ENCODE data around the gene TBX5.

The TBX5 gene

DNA sequence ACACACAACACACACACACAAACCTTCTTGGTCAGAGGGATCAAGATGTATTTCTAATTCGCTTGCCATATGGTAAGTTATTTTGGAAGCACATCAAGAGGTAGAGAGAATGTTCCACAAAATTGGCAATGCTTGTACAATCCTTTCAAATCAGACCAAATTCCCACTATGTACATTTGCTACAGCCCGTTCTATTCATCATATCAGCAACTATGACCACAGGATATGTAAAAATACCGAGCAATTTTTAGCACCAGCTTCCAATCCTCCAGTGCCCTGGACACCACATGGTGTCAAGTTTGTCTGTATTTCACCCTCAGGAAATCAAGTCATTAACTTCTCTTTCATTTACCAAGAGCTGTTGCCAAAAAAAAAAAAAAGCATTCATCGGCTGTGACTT is 21.2 kb downstream of the TBX5 start:
- no peak for DNase-seq (ENCODE audit: low spot score)
- TF ChIP-seq, protein P1, sequence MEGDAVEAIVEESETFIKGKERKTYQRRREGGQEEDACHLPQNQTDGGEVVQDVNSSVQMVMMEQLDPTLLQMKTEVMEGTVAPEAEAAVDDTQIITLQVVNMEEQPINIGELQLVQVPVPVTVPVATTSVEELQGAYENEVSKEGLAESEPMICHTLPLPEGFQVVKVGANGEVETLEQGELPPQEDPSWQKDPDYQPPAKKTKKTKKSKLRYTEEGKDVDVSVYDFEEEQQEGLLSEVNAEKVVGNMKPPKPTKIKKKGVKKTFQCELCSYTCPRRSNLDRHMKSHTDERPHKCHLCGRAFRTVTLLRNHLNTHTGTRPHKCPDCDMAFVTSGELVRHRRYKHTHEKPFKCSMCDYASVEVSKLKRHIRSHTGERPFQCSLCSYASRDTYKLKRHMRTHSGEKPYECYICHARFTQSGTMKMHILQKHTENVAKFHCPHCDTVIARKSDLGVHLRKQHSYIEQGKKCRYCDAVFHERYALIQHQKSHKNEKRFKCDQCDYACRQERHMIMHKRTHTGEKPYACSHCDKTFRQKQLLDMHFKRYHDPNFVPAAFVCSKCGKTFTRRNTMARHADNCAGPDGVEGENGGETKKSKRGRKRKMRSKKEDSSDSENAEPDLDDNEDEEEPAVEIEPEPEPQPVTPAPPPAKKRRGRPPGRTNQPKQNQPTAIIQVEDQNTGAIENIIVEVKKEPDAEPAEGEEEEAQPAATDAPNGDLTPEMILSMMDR (IDR thresholded peaks at IDR 0.05; ENCODE audit: borderline replicate concordance, control extremely low read depth, extremely low read depth, insufficient read depth, missing control alignments) = no peak
- in situ Hi-C loops (cut with MboI; ENCODE audit: low sequenced_read_pairs, unreplicated experiment) = no loop called here

DNA sequence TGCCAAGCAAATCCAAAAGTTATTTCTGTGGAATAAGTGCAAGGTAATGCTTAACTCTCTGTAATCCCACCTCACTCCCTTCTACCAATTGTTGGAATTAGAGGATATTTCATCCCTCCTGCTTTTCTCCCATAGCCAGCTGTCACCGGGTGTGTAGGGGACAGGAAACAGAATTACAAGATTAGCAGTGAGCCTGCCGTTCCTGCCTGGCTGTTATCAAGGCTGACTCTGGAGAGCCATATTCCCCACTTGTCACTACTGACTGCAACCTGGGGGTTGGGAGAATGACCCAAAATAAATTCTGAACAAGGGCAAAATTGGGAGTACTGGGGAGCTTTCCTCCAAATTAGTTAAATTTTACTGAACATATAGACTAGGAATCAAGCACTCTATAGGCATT is 24.8 kb downstream of the TBX5 start:
- TF ChIP-seq, protein P1 (IDR thresholded peaks at IDR 0.05; ENCODE audit: borderline replicate concordance, control extremely low read depth, extremely low read depth, insufficient read depth, missing control alignments) = no peak
- DNase-seq (ENCODE audit: low spot score) = no peak
- in situ Hi-C loops (cut with MboI; ENCODE audit: low sequenced_read_pairs, unreplicated experiment) = no loop called here

DNA sequence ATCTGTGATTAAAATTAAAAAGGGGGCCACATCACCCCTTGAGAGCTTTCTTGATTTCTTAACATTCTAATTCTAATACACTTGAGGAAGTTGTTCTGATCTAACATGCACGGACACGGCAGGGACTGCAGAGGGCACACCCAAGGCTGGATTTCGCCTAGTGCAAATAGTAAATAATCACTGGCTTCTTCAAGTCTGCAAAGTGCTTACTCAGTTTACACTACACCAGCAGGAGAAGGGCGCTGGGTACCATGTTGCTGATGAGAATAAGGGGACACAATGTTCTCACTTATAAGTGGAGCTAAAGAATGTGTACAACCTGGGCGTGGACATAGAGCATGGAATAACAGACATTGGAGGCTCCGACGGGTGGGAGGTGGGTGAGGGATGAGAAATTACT is 34.2 kb downstream of the TBX5 start:
- TF ChIP-seq, protein P1 (IDR thresholded peaks at IDR 0.05; ENCODE audit: borderline replicate concordance, control extremely low read depth, extremely low read depth, insufficient read depth, missing control alignments) = no peak
- in situ Hi-C loops (cut with MboI; ENCODE audit: low sequenced_read_pairs, unreplicated experiment) = no loop called here
- DNase-seq (ENCODE audit: low spot score) = no peak

DNA sequence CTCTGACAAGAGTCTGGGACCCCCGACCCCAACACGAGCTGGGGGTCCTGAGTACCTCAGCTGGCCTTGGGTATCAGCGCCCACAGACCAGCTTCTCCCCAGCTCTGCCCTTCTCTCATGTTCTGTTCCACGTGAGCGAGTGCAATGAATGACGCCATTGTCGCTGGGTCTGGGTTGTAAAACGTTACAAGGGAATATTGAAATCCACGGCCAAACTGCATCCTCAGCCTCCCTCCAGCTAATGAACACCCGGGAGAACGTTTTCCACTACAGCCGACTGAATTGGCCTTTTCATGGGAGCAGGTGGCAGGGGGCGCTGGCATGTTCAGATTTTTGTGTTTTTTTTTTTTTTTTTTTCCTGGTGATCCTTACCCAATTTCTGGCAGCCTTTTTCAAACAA is 34.7 kb downstream of the TBX5 start:
- in situ Hi-C loops (cut with MboI; ENCODE audit: low sequenced_read_pairs, unreplicated experiment) = no loop called here
- no peak for DNase-seq (ENCODE audit: low spot score)
- TF ChIP-seq, protein P1 (IDR thresholded peaks at IDR 0.05; ENCODE audit: borderline replicate concordance, control extremely low read depth, extremely low read depth, insufficient read depth, missing control alignments) = no peak

DNA sequence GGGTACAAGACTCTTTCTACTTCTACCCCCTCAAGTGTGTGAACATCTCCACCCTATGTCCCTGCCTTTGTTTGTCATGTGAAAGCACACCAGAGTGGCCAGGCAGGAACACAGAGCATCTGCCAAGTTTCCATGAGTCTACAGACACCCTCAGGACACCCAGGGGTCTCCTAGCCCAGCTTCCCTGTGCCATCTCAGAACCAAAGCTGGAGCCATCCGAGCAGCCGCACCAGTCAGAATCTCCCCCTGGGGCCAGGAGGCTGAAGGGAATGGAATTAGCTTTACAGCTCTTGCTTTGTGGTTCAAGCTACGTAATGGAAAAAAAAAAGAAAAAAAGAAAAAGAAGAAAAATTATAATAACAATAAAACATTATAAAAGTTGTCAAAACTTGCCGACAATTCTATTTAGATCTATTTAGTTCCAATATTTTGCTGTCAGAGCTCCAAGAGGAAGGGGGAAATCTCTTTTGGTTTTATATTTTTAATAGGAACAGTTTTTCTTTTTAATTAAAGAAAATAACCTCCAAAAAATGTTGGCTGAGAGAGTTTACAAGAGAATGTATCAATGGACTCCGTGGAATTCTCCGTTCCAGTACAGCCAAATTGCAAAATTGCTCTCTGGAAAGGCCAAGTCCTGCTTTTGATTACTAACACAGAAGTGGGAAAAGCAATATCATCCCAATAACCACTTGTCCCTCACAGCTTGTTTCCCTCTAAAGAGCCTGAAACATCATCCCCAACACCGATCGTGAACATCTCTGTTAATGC is 37.1 kb downstream of the TBX5 start:
- TF ChIP-seq, protein P1 (IDR thresholded peaks at IDR 0.05; ENCODE audit: borderline replicate concordance, control extremely low read depth, extremely low read depth, insufficient read depth, missing control alignments) = no peak
- in situ Hi-C loops (cut with MboI; ENCODE audit: low sequenced_read_pairs, unreplicated experiment) = no loop called here
- no peak for DNase-seq (ENCODE audit: low spot score)

- TF ChIP-seq, protein P1 (IDR thresholded peaks at IDR 0.05; ENCODE audit: borderline replicate concordance, control extremely low read depth, extremely low read depth, insufficient read depth, missing control alignments) = no peak
- DNase-seq (ENCODE audit: low spot score) = no peak
- in situ Hi-C loops (cut with MboI; ENCODE audit: low sequenced_read_pairs, unreplicated experiment) = no loop called here
These were observed 44.0 kb downstream of the TBX5 start for GRCh38 chr12:114361992-114362391.

All from GM13976 (cell line).